Measurements from ENCODE around the gene GATC.
"Not testable (repeated sequence)": the region's sequence is repeated elsewhere in the genome, so short reads cannot be mapped to it uniquely, and the experiment has no call there.

Gene GATC

DNA sequence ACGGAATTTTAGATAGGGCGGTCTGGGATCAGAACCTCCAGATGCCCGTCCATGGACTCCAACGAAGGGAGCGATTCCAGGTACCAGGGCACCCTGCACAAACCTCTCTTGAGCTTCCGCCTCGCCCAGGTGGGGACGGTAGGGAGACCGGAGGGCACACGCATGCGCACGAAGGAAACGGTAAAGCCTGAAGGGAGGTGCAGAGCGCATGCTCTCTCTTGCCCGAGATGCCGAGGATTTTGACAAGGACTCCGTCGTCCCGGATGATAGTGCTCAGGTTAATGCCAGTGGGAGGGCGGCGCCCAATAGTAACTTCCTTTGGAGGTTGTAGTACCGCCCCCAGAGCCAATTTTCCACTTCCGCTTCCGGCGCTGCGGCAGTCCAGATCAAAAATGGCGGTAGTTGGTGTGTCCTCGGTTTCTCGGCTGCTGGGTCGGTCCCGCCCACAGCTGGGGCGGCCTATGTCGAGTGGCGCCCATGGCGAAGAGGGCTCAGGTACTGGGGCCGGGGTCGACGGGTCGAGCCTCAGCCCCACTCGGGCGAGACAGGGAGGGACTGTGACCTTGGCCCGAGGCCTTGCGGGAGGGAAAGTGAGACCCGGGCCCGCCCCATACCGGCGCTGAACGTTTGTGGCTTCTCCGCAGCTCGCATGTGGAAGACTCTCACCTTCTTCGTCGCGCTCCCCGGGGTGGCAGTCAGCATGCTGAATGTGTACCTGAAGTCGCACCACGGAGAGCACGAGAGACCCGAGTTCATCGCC lies 8.3 kb upstream of the GATC start, which contains the start of gene COX6A1:
TSS of gene COX6A1 (plus strand) at position 379 of the 760 bp plus-strand sequence. CDS start at position 393, 14 bp downstream.
- DNase-seq = peak; percentile 72

DNA sequence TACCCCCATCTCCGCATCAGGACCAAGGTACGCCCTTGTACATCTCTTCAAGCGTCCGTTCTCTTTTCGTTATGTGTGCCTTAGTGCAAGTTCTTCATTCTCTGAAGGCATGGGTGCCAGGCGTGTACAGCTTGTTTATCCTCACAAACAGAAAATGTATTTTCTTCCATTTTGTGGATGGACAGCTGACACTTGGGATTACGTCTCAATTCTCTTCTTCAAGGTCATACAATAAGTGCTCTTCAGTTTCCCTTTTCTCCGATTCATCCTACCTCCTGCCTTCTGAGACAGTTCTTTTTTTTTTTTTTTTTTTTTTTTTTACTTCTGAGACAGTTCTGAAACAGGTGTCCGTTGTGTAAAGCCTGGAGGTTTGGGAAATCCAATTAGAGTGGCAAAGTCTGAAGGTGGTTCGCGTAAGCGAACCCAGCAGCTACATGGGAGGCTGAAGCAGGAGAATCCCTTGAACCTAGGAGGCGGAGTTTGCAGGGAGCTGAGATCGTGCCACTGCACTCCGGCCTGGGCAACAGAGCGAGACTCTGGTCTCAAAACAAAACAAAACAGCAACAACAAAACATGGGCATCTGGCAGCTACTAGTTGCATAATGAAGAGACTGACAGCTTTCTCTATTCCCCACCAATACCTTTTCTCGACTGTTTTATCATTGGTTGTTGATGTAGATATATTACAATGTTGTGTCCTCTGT lies 7.6 kb upstream of the GATC start:
- no peak for DNase-seq

DNA sequence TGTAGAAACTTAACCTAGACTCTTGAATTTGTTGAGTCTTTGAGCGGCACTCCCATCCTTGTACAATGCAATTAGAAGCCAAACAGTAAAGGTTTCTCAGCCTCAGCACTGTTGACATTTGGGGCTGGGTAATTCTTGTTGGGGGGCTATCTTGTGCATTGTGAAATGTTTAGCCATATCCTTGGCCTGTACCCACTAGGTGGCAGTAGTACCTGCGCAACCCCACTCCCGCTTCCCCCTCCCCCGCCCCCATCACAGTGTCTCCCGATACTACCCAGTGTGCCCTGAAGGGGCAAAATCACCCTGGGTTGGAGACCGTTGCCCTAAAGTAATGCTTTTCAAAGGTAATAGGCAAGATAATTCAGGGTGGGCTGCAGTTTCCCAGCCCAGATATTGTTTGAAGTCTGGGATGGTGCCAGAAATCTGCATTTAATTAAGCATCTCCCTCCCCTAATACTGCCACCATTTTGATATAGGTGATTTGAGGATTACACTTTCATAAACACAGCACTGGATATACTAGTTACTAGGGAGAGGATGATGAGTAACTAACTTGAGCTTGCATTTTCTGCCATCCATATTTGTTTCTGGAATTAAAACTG lies 6.5 kb upstream of the GATC start:
- DNase-seq = no peak

DNA sequence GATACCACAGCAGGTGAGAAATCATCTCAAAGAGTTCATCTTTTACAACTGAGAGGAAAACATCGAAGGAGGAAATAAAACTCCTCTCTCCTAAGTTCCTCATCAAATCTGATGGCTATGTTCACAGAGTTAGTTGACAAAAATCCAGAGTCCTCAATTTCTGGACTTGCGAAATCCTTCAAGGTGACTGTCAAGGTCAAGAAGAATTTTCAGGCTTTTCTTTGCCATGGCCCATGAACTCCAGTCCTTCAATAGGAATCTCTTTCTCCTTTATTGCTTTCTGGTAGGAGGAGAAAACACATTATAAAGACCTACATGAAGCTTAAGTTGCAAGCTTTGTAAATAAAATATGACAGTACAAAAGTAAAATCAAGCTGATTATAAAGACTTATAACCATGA lies 1.6 kb upstream of the GATC start:
- DNase-seq = no peak

DNA sequence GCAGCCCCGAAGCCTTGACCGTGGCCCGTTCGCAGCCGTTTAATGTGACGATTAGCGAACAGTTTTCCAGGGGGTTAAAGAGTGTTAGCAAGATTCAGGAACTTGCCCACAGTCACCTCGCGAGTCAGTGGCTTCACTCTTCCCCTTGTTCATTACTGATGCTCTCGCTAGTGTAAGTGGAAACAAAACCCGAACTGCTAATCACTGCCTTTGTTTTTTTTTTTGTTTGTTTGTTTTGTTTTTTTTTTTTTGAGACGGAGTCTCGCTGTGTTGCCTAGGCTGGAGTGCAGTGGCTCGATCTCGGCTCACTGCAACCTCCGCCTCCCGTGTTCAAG lies 567 bp downstream of the GATC start:
- not testable (repeated sequence) for DNase-seq

DNA sequence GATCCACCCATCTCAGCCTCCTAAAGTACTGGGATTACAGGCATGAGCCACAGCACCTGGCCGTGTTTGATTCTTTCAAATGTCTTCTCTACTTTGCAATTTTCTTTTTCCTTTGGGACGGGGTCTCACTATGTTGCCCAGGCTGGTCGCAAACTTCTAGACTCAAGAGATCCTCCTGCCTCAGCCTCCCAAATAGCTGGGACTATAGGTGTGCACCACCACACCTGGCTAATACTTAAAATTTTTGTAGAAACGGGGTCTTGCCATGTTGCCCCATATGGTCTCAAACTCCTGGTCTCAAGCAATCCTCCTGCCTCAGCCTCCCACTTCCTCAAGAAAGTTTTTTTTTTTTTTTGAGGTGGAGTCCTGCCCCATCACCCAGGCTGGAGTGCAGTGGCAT lies 1.7 kb downstream of the GATC start:
- DNase-seq = no peak

DNA sequence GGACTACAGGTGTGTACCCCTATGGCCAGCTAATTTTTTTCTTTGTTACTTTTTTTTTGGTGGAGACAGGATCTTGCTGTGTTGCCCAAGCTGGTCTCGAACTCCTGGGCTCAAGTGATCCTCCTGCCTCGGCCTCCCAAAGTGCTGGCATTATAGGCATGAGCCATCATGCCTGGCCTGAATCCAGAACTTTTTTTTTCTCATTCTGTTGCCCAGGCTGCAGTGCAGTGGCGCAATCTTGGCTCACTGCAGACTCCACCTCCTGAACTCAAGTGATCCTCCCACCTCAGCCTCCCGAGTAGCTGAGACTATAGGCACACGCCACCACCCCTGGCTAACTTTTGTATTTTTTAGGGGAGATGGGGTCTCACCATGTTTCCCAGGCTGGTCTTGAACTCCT lies 6.3 kb downstream of the GATC start:
- DNase-seq = not testable (repeated sequence)

DNA sequence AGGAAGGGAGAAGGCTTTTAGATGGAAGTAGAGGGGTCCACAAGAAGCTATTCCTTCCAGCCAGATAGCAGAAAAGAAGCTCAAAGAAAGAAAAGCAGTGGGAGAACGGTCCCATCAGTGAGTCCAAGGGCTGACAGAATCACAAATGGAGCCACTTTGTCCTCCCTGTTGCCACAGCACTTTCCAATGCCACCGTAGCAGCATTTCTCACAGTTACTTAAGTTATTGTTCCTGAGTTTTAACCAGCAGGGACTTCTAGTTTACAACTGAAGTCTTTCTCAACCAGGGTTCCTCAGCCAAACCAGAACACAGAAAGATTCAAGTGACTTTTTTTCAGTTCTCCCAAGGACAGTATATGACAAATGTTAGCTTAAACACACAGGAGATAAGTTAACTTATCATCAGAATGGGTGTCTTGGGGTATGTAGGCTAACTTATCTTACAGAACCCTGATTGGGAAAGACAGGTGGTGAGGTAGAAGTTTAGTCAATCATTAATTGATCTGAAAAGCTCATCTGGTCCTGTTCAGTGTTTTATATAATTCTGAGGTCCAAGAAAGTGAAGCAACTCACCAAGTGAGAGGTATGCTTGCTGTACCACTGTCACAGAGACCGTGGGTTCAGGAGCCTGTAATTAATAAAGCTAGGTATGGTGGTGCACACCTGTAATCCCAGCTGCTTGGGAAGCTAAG lies 7.0 kb downstream of the GATC start:
- no peak for DNase-seq

DNA sequence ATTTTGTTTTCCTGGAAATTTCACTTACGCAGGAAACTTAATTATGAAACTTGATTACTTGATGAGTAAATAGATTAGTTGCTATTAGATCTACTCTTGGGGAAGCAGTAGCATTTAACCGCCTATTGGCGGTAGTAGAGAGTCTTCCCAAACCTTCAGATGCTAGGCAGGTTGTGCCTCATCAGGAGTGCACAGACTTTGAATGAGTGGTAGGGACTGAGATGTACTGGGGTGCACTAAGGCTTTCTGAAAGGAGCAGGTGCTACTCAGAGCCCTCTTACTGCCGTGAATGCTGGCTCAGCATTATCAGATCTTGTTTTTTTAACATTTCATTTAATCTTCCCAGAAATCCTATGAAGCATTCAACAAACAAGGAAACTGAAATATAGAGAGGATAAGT lies 7.7 kb downstream of the GATC start:
- no peak for DNase-seq

DNA sequence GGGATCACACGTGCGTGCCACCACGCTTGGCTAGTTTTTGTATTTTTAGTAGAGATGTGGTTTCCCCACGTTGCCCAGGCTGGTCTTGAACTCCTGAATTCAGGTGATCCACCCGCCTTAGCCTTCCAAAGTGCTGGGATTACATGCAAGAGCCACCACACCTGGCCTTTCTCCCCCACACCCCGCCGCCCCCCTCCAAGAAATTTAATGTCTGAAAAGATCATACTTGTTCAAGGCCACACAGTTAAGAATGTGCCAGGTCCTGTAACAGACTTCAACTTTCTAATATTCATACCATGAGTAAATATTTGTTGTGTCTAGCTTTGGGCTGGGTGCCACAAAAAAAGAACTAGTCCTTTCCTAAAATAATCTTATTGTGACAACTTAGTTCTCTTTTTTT lies 9.1 kb downstream of the GATC start:
- no peak for DNase-seq

DNA sequence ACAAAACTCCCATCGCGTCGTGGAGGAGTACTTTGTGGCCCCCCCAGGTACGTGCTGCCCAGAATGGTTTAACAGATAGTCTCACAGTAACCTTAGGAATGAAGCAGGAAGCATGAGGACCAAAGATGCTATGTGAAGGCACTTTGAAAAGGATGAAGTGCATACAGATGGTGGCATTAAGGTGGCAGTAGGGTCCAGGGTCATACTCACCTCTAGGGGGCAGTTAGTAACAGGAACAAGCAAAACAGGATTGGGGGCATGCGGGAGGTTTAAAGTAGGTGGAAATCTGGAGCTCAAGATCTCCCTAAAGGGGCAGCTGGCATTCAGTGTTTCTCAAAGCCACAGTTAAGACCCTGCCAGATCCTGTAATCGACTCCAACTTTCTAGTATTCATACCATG lies 10.9 kb downstream of the GATC start:
- DNase-seq = no peak

DNA sequence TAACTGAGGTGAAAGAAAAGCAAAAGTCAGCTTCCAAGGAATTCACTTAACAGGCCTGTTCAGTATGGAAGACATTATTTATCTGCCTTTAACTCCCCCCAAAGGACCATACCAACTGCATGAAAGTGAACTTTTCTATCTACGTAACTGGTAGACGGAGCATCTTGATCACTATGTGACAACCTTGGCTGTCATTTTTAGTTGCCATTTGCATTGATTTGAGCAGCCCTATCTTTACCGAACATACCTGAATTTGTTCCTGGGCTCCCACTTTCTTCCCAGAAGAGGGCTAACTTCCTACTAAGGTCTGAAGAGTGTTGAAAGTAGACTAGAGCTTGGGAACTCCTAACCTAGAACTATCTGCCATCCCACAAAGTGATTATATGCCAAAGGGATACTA lies 13.9 kb downstream of the GATC start:
- DNase-seq = no peak

DNA sequence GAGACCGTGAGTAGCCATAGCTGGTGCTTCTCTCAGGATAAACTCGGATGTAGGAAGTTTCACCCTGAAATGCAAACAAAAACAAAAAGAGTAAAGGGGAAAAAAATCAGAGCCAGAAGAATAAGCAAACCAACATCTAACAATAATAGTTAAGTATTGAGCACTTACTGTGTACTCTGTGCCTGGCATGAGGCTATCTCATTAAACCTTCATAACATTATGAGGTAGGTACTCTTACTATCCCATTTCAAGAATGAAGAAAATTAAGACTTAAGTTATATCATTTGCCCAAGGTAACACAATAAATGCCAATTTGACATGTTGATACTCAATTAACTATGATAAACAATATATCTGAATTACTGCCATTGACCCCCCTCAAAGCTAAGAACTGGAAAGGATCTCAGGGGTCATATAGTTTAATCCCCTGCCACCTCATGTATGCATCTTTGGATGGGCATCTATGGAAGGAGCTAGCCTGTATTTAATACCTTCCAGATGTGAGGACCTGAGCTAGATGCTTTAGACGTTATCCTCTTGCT lies 15.9 kb downstream of the GATC start:
- DNase-seq = no peak

DNA sequence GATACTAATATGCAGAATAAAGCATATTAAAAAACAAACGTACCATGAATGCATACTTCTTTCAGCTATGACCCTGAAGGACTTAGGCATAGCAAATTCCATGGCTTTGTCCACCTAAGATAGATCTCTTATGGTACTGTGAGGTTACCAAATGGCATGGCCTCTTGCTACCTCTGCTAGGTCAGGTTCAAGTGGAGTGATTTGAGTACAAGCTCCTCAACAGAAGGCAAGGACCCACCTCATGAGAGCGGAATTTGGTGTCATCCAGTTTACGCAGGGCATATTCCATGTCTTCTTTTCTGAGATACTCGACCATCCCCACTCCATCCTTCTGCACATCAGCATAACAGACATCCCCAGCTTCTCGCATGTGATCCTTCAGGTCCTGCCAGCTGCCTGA lies 17.5 kb downstream of the GATC start:
- no peak for DNase-seq

DNA sequence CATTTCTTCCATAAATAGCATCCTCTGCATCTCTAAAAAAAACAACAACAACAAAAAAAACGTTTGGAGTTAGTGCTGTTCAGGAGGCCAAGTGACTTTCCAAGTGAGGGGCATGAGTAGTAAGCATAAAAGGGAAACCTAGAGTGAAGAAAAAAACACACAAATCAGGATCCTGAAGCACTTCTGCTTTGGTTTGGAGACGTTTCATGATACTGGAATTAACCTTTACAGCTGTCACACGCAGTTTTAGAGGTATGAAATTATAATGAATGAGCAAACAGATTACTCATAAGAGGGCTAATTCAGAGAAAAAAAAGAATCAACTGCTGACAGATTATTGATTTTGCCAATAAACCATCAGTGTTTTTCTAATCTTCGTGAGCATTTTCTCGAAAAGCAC lies 19.5 kb downstream of the GATC start:
- no peak for DNase-seq

DNA sequence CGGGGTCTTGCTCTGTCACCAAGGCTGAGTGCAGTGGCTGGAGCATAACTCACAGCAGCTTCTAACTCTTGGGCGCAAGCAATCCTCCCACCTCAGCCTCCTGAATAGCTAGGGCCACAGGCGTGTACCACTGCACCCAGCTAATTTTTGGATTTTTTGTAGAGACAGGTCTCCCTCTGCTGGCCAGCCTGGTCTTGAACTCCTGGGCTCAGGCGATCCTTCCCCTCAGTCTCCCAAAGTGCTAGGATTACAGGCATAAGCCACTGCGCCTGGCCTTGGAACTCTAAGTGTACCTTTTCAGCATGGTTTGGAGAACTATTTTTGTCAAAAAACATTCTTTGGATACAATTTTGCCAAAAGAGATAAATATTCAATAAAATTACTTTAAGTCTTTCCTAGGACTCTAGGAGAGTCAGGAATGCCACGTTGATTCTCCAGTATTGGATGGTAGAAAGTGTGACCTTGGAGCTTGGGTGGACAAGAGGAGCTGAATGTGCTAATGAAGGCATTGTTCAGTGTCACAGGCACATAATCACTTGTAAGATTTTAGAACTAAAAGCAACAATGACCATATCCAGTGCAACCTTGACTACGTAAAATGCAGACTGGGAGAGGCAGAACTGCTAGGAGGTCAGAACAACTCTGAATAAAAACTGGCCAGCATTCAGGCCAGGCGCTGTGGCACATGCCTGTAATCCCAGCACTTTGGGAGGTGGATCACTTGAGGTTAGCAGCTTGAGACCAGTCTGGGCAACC lies 20.5 kb downstream of the GATC start:
- DNase-seq = no peak

DNA sequence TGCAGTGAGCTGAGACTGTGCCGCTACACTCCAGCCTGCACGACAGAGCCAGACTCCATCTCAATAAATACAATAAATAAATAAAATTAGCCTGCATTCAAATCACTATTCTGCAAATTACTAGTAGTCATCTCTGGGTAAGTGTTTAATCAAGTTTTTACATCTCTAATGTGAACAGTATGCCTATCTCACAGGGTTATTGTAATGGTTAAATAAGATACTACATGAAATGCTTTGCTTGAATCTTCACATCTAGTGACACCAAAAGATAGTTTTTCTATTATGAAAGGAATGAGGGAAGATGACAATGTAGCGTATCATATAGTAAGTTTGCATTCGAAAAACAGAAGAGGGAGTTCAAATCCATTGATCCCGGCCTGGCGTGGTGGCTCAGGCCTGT lies 21.2 kb downstream of the GATC start:
- no peak for DNase-seq

DNA sequence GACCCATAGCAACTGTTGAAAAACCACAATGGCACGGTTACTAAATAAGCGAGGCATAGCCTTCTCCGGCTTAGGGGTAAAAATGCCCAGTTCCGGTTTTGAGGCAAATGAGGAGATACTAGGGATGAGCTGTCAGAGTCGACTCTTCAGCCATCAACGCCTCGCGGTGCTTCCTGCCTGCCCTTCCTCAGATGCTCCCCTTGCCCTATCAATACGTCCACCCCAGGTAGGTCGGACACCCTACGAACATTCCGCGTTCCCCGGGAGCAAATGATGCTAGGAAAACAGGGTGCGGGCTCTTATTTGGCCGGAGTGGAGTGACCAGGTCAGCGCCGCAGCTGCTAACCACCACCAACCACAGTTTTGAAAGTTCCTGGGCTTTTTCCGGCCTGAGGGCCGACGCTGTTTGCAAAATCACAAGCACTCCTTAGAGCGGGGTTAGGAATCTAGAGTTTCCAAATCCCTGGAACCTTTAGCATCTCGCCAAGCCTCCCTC lies 22.1 kb downstream of the GATC start:
- DNase-seq = no peak

DNA sequence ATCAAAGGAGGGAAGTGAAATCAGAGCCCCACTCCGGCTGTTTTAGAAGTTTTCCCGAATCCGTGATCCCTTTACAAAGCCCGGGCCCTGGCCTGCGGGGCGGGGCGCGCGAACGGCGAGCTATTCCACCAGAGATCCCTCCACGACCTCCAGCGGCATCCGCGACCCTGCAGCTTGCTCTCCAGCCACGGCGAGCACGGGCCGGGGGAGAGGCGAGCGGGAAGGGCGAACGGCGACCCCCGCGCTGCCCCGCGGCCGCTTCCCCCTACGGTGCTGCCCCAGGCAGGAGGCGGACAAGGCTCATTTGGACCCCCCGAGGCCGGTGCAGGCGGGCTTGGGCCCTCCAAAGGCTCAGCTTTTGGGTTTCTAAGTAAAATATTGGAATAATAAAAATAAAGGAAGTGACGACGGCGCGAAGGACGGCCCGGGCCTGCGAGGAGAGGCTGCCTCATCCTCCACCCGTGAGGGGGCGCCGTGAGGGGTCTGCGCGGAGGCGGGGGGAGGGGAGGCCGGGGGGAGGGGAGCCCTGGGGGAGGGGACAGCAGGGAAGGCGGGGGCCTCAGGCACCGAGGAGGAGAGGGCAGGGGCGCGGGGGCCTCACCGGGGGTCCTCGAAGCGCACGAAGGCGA lies 22.7 kb downstream of the GATC start:
- DNase-seq = no peak

DNA sequence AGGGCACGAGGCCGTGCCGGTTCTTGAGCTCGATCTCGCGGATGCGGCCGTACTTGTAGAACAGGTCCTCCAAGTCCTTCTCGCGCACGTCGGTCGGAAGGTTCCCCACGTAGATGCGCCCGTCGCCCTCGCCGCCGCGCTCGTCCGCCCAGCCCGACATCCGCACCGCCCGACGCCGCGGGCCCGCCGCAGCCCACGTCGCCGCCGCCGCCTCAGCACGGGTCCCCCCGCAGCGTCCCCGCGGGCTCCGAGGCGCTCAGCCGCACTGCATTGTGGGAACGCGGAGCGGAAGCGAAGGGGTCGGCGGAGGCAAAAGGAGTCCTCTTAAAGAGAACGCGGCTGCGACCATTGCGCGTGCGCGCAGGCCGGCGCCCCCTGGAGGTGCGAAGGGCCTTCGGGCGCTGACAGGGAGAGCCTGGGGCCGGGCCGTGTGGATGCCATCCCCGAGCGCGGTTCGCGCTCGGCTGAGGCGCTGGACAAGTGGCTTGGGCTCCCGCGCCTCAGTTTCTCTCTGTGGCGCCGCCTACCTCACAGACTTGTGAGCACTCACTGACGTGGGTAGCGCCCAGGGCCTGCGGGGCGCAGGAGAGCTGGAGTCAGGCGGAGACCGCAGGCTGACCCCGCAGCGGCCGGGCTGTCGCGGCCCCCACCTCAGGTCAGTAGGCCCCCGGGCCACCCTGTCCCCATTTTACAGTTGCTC lies 23.4 kb downstream of the GATC start, which contains the start of gene SRSF9:
TSS of gene SRSF9 (minus strand) at position 299 of the 700 bp plus-strand sequence. CDS start at position 160, 139 bp downstream.
- peak; percentile 84 for DNase-seq

DNA sequence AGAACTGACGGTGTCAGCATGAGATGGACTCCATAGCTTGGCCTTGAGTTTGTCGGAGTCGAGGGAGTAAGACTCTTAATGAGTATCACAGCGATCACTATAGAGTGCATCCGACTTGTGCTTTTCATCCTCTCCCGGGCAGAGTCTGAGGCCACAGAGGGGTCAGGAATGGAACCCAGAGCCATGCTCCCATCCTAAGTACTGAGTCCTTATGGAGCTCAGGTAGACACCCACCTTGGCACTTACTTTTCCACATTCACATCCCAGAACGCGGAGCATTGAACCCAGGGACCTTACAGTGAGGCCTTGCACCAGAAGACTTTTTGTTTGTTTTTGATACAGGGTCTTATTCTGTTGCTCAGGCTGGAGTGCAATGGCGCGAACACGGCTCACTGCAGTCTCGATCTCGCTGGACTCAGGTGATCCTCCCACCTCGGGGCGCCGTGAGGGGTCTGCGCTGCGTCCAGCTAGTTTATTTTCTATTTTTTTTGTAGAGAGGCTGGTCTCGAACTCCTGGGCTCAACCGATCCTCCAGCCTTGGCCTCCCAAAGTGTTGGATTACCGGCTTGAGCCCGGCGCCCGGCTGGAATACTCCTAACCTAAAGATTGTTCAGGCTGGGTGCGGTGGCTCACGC lies 24.0 kb downstream of the GATC start:
- DNase-seq = no peak
